ENCODE measurements around the gene NDUFB8.

DNA sequence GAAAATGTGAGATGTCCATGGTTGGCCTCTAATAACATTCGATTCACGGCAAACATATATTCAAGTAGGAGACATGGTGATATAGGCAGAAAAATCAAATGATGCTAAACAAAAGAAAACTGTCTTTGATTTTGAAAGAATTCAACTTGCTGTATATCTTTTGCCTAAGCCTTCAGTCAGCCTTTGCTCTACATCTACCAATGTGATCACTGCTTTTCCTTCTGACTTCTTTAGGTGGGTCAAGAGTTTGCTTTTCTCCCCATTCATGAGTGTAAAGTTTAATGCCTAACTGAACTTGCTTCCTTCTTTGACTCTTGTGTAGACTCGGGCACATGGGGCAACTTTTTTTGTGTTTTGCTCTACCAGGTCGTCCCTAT is 5.7 kb upstream of the NDUFB8 start:
- TF ChIP-seq ARNTL (CRISPR knock-in tag; IDR thresholded peaks at IDR 0.05; ENCODE audit: borderline replicate concordance, low read depth), result no peak
- TF ChIP-seq GLIS3 (CRISPR knock-in tag; IDR thresholded peaks at IDR 0.05), result no peak
- TF ChIP-seq TOX (CRISPR knock-in tag; IDR thresholded peaks at IDR 0.05; ENCODE audit: borderline replicate concordance), result no peak
- no peak for TF ChIP-seq ZFP30 (CRISPR knock-in tag; IDR thresholded peaks at IDR 0.05)
- no peak for TF ChIP-seq ISL1 (CRISPR knock-in tag; IDR thresholded peaks at IDR 0.05)
- TF ChIP-seq ZFP3 (CRISPR knock-in tag; IDR thresholded peaks at IDR 0.05), result no peak
- TF ChIP-seq, protein P1, sequence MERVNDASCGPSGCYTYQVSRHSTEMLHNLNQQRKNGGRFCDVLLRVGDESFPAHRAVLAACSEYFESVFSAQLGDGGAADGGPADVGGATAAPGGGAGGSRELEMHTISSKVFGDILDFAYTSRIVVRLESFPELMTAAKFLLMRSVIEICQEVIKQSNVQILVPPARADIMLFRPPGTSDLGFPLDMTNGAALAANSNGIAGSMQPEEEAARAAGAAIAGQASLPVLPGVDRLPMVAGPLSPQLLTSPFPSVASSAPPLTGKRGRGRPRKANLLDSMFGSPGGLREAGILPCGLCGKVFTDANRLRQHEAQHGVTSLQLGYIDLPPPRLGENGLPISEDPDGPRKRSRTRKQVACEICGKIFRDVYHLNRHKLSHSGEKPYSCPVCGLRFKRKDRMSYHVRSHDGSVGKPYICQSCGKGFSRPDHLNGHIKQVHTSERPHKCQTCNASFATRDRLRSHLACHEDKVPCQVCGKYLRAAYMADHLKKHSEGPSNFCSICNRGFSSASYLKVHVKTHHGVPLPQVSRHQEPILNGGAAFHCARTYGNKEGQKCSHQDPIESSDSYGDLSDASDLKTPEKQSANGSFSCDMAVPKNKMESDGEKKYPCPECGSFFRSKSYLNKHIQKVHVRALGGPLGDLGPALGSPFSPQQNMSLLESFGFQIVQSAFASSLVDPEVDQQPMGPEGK (CRISPR knock-in tag; IDR thresholded peaks at IDR 0.05; ENCODE audit: borderline replicate concordance), result no peak
- TF ChIP-seq, protein P2, sequence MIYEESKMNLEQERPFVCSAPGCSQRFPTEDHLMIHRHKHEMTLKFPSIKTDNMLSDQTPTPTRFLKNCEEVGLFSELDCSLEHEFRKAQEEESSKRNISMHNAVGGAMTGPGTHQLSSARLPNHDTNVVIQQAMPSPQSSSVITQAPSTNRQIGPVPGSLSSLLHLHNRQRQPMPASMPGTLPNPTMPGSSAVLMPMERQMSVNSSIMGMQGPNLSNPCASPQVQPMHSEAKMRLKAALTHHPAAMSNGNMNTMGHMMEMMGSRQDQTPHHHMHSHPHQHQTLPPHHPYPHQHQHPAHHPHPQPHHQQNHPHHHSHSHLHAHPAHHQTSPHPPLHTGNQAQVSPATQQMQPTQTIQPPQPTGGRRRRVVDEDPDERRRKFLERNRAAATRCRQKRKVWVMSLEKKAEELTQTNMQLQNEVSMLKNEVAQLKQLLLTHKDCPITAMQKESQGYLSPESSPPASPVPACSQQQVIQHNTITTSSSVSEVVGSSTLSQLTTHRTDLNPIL (CRISPR knock-in tag; IDR thresholded peaks at IDR 0.05; ENCODE audit: low read depth), result no peak
- TF ChIP-seq CSDC2 (CRISPR knock-in tag; IDR thresholded peaks at IDR 0.05), result no peak
- TF ChIP-seq BACH2 (CRISPR knock-in tag; IDR thresholded peaks at IDR 0.05; ENCODE audit: borderline replicate concordance), result no peak

All from SK-N-SH treated with all-trans-retinoic acid at 6 μM for 48 hours (cell line).